ENCODE measurements around the gene OR4C12.
A peak's percentile ranks its signal among the peaks of the same experiment; 100 is the strongest.
"Not testable (repeated sequence)": the region's sequence is repeated elsewhere in the genome, so short reads cannot be mapped to it uniquely, and the experiment has no call there.

The OR4C12 gene

DNA sequence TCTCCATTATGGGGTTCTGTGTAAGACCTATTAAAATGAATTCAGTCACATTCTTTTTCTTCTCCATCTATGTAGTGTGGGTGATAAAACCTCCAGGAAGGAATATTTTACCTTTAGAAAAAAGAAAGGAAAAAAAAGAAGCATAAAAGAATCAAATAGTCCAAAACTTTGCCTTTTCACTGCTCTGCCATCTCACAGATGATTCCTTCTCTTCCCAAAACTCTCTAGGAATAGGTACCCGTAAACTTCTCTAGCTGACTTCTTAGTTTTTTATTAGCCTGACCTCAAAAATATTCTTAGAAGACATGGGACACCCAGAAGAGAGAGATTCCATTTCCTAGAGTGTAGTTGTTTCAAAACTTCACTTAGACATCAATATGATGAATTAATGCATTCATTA, at the start of gene OR4C12:
Gene OR4C12, minus strand, starts transcription at position 101 of the 400 bp plus-strand sequence. Its CDS starts 34 bp downstream, at position 67.
- not testable (repeated sequence) for DNase-seq (ENCODE audit: low spot score)

DNA sequence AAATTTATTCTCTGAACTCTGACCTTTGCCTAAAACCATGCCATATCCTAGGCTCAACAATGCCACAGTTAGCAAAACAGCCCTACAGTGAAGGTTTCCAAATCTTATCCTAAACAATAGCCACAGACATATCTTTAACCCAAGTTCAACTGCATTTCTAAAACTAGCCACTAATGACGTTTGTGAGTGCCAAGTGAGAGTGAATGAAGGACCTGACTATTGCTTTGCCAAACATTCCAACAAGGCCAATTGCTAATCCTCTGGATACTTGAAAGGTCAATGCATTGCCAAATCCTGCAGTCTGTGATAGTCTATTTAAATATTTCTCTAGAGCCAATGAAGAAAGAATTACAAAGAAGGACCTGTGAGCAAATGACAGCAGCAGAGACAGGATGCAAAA, 47.9 kb upstream of the OR4C12 start:
- DNase-seq (ENCODE audit: low spot score), result no peak

DNA sequence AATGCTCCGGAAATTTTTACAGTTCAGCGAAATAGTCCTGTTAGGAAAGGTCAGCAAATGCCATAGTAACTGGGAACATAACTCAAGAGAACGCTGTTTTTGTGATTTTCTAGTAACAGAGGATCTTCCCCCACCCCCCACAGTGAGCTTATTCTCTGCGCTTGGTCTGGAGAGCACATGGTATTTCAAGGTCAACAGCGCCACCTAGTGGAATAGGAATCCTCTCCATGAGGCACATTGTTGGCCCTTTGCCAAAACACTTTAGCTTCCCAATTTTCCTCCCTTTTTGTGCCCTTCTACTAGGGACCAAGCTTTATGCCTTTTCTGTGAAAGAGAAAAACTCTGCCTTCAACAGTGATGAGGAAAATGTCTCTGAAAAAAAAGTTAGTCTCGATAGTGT, 13.2 kb upstream of the OR4C12 start:
- peak; percentile 54 for DNase-seq (ENCODE audit: low spot score)

DNA sequence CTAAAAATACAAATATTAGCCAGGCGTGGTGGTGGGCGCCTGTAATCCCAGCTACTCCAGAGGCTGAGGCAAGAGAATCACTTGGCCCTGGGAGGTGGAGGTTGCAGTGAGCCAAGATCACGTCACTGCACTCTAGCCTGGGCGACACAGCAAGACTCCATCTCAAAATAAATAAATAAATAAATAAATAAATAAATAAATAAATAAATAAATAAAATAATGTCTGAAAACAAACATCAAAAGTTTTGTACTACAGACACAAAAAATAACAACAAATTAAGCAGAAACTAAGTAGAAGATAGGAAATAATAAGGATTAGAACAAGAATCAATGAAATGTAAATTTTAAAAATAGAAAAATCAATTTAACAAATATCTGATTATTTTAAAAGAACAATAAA, 8.9 kb downstream of the OR4C12 start:
- not testable (repeated sequence) for DNase-seq (ENCODE audit: low spot score)

DNA sequence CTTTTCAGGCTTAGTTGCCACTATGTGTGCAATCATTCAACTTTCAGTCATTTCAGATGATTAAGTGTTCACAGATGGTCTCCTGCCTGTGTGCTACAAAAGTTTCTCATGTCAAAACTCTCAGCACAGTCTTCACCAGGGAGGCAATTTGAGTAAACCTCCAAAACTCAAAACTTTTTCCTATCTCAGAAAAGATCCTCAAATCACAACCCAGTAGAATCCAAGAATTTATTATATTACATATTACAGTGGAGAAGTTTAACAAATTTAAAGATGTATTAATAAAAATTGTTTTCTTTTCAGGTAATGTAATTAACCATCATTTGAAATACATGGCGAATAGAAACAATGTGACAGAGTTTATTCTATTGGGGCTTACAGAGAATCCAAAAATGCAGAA, 30.2 kb downstream of the OR4C12 start, which contains the start of gene OR4C13:
Gene OR4C13, plus strand, starts transcription at position 301 of the 400 bp plus-strand sequence. Its CDS starts 32 bp downstream, at position 333.
- no peak for DNase-seq (ENCODE audit: low spot score)

DNA sequence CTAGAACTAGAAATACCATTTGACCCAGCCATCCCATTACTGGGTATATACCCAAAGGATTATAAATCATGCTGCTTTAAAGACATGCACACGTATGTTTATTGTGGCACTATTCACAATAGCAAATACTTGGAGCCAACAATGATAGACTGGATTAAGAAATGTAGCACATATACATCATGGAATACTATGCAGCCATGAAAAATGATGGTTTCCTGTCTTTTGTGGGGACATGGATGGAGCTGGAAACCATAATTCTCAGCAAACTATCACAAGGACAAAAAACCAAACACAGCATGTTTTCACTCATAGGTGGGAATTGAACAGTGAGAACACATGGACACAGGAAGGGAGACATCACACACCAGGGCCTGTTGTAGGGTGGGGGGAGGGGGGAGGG, 33.6 kb downstream of the OR4C12 start:
- DNase-seq (ENCODE audit: low spot score), result not testable (repeated sequence)

All from SW480 (cell line).